ENCODE results near the gene VMP1. TPM values are rescaled to one million over a fixed set of nuclear protein-coding genes. Genes with fewer than 3 reads are reported as not detected.

VMP1 gene
- total RNA-seq, 1 experiment from 2014 or later: 72.8 TPM

GRCh38 chr17:59832883-59833379, 125.5 kb downstream of the VMP1 start (continued):
- TF ChIP-seq CDX4 (CRISPR knock-in tag; IDR thresholded peaks at IDR 0.05; ENCODE audit: borderline replicate concordance) (no peak), GRHL2 (CRISPR knock-in tag; IDR thresholded peaks at IDR 0.05; ENCODE audit: insufficient replicate concordance, severe bottlenecking) (no peak)
- TF ChIP-seq, protein P1, sequence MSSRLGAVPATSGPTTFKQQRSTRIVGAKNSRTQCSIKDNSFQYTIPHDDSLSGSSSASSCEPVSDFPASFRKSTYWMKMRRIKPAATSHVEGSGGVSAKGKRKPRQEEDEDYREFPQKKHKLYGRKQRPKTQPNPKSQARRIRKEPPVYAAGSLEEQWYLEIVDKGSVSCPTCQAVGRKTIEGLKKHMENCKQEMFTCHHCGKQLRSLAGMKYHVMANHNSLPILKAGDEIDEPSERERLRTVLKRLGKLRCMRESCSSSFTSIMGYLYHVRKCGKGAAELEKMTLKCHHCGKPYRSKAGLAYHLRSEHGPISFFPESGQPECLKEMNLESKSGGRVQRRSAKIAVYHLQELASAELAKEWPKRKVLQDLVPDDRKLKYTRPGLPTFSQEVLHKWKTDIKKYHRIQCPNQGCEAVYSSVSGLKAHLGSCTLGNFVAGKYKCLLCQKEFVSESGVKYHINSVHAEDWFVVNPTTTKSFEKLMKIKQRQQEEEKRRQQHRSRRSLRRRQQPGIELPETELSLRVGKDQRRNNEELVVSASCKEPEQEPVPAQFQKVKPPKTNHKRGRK (CRISPR knock-in tag; IDR thresholded peaks at IDR 0.05; ENCODE audit: borderline replicate concordance): no peak

DNA sequence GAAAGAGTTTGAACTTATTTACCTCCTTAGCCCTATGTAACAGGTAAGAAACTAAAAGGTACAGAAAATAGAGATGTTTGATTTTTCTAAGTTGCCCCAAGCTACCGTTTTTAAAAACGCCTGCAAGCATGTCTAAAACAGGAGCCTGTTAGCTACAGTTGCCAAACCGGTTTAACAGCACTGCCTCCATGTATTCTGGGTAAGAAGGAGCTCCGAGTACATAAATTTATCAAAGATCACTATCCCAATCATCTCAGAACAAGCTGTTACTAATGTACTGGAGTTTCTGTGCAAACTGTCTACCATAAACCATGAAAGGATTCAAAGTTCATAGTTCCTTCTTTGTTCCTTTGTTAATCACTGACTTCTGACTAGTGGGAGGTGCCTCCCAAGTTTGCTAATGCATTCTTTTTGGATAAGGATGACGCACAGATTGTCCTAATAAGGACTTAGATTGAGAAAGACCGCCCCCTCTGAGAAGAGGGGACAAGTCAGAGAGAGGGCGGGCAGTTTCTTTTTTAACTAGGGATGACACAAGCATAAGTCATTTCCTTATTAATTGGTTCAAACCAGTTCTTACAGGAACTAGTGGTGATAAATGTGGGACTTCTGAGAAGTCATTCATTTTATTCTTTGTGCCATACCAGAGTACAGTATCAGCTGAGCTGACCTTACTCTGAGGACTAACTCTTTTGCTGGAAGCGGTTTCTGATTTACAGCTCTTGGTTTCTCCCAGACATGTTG, 130.0 kb downstream of the VMP1 start:
- POLR2A ChIA-PET: interaction anchor here (0.6 to 2.8 kb wide), 16 partner anchors 9 to 201 kb away, joined by 3 to 23 read pairs (median 6); partner anchors contain the start of genes PTRH2, RPS6KB1, TUBD1 and VMP1
- TF ChIP-seq, protein P2, sequence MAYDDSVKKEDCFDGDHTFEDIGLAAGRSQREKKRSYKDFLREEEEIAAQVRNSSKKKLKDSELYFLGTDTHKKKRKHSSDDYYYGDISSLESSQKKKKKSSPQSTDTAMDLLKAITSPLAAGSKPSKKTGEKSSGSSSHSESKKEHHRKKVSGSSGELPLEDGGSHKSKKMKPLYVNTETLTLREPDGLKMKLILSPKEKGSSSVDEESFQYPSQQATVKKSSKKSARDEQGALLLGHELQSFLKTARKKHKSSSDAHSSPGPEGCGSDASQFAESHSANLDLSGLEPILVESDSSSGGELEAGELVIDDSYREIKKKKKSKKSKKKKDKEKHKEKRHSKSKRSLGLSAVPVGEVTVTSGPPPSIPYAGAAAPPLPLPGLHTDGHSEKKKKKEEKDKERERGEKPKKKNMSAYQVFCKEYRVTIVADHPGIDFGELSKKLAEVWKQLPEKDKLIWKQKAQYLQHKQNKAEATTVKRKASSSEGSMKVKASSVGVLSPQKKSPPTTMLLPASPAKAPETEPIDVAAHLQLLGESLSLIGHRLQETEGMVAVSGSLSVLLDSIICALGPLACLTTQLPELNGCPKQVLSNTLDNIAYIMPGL (CRISPR knock-in tag; IDR thresholded peaks at IDR 0.05): no peak
- TF ChIP-seq NFATC4 (CRISPR knock-in tag; IDR thresholded peaks at IDR 0.05) (0 out of 2 replicates have a peak, but pooled peaks have one; percentile 26), JUN (CRISPR knock-in tag; IDR thresholded peaks at IDR 0.05) (no peak), ZNF671 (CRISPR knock-in tag; IDR thresholded peaks at IDR 0.05) (no peak), GRHL2 (CRISPR knock-in tag; IDR thresholded peaks at IDR 0.05; ENCODE audit: insufficient replicate concordance, severe bottlenecking) (peak; percentile 92), ELF4 (CRISPR knock-in tag; IDR thresholded peaks at IDR 0.05; ENCODE audit: low read depth) (no peak), OVOL2 (CRISPR knock-in tag; IDR thresholded peaks at IDR 0.05; ENCODE audit: borderline replicate concordance) (no peak), GABPB1 (CRISPR knock-in tag; IDR thresholded peaks at IDR 0.05) (peak; percentile 73)
- TF ChIP-seq, protein P3, sequence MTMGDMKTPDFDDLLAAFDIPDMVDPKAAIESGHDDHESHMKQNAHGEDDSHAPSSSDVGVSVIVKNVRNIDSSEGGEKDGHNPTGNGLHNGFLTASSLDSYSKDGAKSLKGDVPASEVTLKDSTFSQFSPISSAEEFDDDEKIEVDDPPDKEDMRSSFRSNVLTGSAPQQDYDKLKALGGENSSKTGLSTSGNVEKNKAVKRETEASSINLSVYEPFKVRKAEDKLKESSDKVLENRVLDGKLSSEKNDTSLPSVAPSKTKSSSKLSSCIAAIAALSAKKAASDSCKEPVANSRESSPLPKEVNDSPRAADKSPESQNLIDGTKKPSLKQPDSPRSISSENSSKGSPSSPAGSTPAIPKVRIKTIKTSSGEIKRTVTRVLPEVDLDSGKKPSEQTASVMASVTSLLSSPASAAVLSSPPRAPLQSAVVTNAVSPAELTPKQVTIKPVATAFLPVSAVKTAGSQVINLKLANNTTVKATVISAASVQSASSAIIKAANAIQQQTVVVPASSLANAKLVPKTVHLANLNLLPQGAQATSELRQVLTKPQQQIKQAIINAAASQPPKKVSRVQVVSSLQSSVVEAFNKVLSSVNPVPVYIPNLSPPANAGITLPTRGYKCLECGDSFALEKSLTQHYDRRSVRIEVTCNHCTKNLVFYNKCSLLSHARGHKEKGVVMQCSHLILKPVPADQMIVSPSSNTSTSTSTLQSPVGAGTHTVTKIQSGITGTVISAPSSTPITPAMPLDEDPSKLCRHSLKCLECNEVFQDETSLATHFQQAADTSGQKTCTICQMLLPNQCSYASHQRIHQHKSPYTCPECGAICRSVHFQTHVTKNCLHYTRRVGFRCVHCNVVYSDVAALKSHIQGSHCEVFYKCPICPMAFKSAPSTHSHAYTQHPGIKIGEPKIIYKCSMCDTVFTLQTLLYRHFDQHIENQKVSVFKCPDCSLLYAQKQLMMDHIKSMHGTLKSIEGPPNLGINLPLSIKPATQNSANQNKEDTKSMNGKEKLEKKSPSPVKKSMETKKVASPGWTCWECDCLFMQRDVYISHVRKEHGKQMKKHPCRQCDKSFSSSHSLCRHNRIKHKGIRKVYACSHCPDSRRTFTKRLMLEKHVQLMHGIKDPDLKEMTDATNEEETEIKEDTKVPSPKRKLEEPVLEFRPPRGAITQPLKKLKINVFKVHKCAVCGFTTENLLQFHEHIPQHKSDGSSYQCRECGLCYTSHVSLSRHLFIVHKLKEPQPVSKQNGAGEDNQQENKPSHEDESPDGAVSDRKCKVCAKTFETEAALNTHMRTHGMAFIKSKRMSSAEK (CRISPR knock-in tag; IDR thresholded peaks at IDR 0.05; ENCODE audit: borderline replicate concordance): 0 out of 2 replicates have a peak, but pooled peaks have one; percentile 67
- Mint-ChIP-seq H3K9me3 (no peaks in the 10 kb centered on the region), H3K27me3 (ENCODE audit: low read depth) (no peaks in the 10 kb centered on the region), H3K4me3 (peak overlapping the region; percentile 94), H3K27ac (peak overlapping the region; percentile 99), H3K4me1 (peaks cover 49% of the 10 kb centered on the region), H3K36me3 (peaks cover 44% of the 10 kb centered on the region)
- DNase-seq (ENCODE audit: low spot score) (peak; percentile 54), ATAC-seq (peak; percentile 87)
- CTCF ChIA-PET: interaction anchor here (0.6 to 1.1 kb wide), 4 partner anchors 16 to 199 kb away, joined by 3 to 7 read pairs (median 4); no protein-coding TSS in a partner anchor

Data from WTC11 (cell line).